Stomach (tissue), 9 donors: ENCODE results near the gene FOXO3. TPM values are rescaled to one million over a fixed set of nuclear protein-coding genes. Genes with fewer than 3 reads are reported as not detected.
A peak's percentile ranks its signal among the peaks of the same experiment; 100 is the strongest.

Experiments
- DNase-seq, 2 donors: peaks; one replicate each; pipeline versions ENCODE4 v3.0.0 to v3.0.0-alpha.2; 2013 to 2019
- H3K27ac ChIP-seq, 5 donors: fragments of 200-600 bp in 4 of 5; sonication (generic) in 4 of 5; one replicate each; pipeline ENCODE4 v1.5.1; 2013 to 2019; ENCODE audit warnings: mild to moderate bottlenecking in 1 of 5, moderate library complexity in 1 of 5
- H3K27me3 ChIP-seq, 3 donors: fragments of 200-600 bp; sonication (generic); one replicate each; pipeline ENCODE4 v1.5.1; 2017 to 2019; ENCODE audit warnings: mixed run types in 1 of 3
- H3K36me3 ChIP-seq, 4 donors: fragments of 200-600 bp; sonication (generic); 1 replicate in 3 of 4; 2 replicates in 1 of 4; pipeline ENCODE4 v1.5.1; 2016 to 2019
- H3K4me1 ChIP-seq, 4 donors: fragments of 200-600 bp; sonication (generic); one replicate each; pipeline ENCODE4 v1.5.1; 2016 to 2019
- H3K4me3 ChIP-seq, 4 donors: fragments of 200-600 bp; sonication (generic) in 3 of 4; one replicate each; pipeline ENCODE4 v1.5.1; 2016 to 2019; ENCODE audit warnings: mild to moderate bottlenecking in 1 of 4
- H3K9me3 ChIP-seq, 4 donors: fragments of 200-600 bp; sonication (generic); one replicate each; pipeline ENCODE4 v1.5.1; 2016 to 2019
- CTCF ChIP-seq, 7 experiments: fragments of 450-650 bp in 4 of 7; fragments of 200-600 bp in 3 of 7; sonication (generic) in 3 of 7; IDR thresholded peaks; one replicate each; pipeline ENCODE4 v1.5.1; 2016 to 2019; ENCODE audit warnings: antibody characterized with exemption in 7 of 7, control low read depth in 2 of 7, mild to moderate bottlenecking in 1 of 7
- EP300 ChIP-seq: sonication (generic); formaldehyde crosslinking; IDR thresholded peaks from one replicate; pipeline ENCODE4 v1.6.1; 2017; ENCODE audit warnings: antibody characterized with exemption
- POLR2A ChIP-seq, 4 donors: fragments of 450-650 bp; IDR thresholded peaks; one replicate each; pipeline ENCODE4 v1.6.1; 2016; ENCODE audit warnings: antibody characterized with exemption in 4 of 4, control low read depth in 2 of 4, mild to moderate bottlenecking in 1 of 4, moderate library complexity in 1 of 4
- POLR2AphosphoS5 ChIP-seq, 3 donors: sonication (generic); formaldehyde crosslinking; IDR thresholded peaks; one replicate each; pipeline ENCODE4 v1.6.1; 2016; ENCODE audit warnings: antibody characterized with exemption in 3 of 3
- WGBS, 5 donors: extraction: QIAGEN DNeasy Blood & Tissue Kit in 3 of 5; methylation state at CpG; one replicate each; pipeline versions ENCODE4 v1.1.5 to v1.1.7; 2013 to 2018; 5-methylcytosine and 5-hydroxymethylcytosine counted together
- intact Hi-C: fragments of 100-400 bp; cut with DNase I; formaldehyde crosslinking; loops from one replicate; pipeline ENCODE4 v1.15.1; 2023; ENCODE audit warnings: low total_unique reads
- polyA plus RNA-seq, 3 donors: library from polyadenylated mRNA; stranded (reverse); fragments of 200-250 nt; gene quantifications; one replicate each; pipeline ENCODE4 v1.2.3, GENCODE V29; 2013
- total RNA-seq, 5 donors: library from RNA; depleted of rRNA; stranded (reverse); fragments of >200 nt; gene quantifications; one replicate each; pipeline versions ENCODE4 v1.1.0 to v1.2.3, GENCODE V29; 2014 to 2016
- donor health status: healthy with polysubstance abuse.
- donor health status: Bipolar disorder and iron deficiency.
- donor health status: healthy.

The FOXO3 gene
- total and polyA plus RNA-seq, 8 donors = 13.0 to 89.8 (median 42.1) TPM

DNA sequence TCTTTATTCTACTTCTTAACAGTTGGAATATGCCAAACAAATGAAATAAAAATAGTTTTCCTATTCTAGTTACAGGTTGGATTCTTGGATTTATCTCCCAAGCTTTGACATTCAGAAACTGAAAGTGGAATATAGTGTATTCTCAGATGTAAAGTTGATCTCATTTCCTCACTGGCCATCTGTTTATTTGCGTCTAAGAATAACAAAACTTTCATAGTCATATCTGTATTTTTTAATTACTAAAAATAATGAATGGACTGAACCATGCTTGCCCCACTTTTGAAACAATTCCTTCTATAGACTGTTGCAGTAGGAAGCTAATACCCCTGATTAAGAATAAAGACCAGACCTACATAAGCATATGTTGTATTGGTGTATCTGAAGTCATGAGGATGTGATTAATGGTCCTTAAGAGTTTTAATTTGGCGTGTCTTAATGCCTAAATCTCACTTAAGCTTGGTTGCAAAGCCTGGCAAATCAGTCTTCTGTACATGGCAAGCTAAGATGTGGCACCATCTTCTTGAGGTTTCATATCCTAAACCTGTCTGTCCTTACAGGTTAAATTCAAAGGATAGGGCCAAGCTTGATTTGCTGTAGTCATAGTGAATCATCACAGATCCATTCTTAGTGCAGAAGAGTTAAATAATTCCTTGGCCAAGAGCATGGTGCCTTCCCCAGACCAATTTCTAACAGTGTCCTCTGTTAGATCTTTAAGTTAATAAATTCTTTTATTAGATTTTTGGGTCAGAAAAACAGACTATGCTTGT is 58.9 kb downstream of the FOXO3 start:
- TF ChIP-seq CTCF (IDR thresholded peaks at IDR 0.05) = no peak
- no peak for TF ChIP-seq EP300
- no peak for TF ChIP-seq POLR2AphosphoS5 (IDR thresholded peaks at IDR 0.05)
- no peak for TF ChIP-seq POLR2A (IDR thresholded peaks at IDR 0.05)
- H3K9me3 ChIP-seq = no peaks in the 10 kb centered on the region
- peaks cover 0 to 6% (median 0%) of the 10 kb centered on the region in 4 donors for H3K36me3 ChIP-seq
- no peaks in the 10 kb centered on the region for H3K27me3 ChIP-seq
- intact Hi-C loops = no loop called here
- 67 to 81% (median 73%) methylated on average over 2 of the region's 2 CpGs for WGBS, 5 donors
- peak overlapping the region in 1 of 5 donors; percentile 28 for H3K27ac ChIP-seq
- peaks cover 43 to 96% (median 75%) of the 10 kb centered on the region in 4 donors for H3K4me1 ChIP-seq
- no peak overlapping the region for H3K4me3 ChIP-seq
- no peak for DNase-seq

- Histone ChIP-seq H3K27me3 (no peaks in the 10 kb centered on the region), H3K36me3 (peaks cover 0 to 6% (median 0%) of the 10 kb centered on the region in 4 donors), H3K27ac (peak overlapping the region in 2 of 5 donors; percentile 36 to 67), H3K9me3 (no peaks in the 10 kb centered on the region), H3K4me3 (no peak overlapping the region), H3K4me1 (peaks cover 49 to 99% (median 82%) of the 10 kb centered on the region in 4 donors)
- TF ChIP-seq CTCF (IDR thresholded peaks at IDR 0.05) (no peak), POLR2AphosphoS5 (IDR thresholded peaks at IDR 0.05) (peak in 1 of 3 donors; percentile 76)
- 65 to 83% (median 79%) methylated on average over 6 of the region's 6 CpGs for WGBS, 5 donors
- peak in 1 of 2 donors; percentile 41 for DNase-seq
- intact Hi-C loops = no loop called here
Observed at GRCh38 chr6:108621117-108621516, 60.4 kb downstream of the FOXO3 start.

DNA sequence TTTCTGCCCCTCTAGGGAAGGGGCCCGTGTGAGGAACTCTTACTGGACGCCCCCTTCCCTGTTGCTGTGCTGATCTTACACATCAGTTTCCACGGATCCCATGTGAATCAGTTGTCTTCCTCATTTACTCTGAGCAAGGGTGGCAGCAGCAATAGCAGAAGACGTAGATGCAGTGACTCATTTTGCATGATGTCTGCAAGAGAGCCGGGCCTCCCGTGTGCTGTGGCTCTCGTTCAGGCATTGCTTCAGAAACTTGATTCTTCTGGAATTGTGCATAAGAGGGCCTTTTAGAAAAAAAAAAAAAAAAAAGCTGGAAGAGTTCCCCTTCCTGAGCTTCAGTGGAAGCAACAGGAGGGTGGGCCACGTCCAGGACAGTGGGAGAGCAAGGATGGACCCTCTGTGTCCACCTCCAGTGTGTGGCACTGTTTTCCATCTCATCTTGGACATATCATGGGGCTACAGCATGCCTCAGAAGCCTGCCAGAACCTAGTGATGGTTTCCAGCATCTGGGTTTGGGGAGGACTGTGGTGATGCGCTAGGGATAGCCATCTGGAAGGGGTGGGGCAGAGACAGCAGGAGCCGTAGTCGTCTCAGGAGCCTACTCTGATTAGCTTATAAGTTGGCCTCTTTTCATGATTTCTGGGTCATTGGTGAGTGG is 62.1 kb downstream of the FOXO3 start:
- Histone ChIP-seq H3K36me3 (peaks cover 0 to 6% (median 0%) of the 10 kb centered on the region in 4 donors), H3K27me3 (no peaks in the 10 kb centered on the region), H3K9me3 (no peaks in the 10 kb centered on the region), H3K4me3 (no peak overlapping the region), H3K4me1 (peaks cover 56 to 99% (median 83%) of the 10 kb centered on the region in 4 donors), H3K27ac (peak overlapping the region; percentile 29 to 77 (median 42))
- TF ChIP-seq POLR2A (IDR thresholded peaks at IDR 0.05) = no peak
- TF ChIP-seq POLR2AphosphoS5 (IDR thresholded peaks at IDR 0.05) = peak; percentile 15 to 74 (median 45)
- TF ChIP-seq CTCF (IDR thresholded peaks at IDR 0.05) = no peak
- TF ChIP-seq EP300 = no peak
- peak in 1 of 2 donors; percentile 42 for DNase-seq
- 60 to 75% (median 70%) methylated on average over 11 of the region's 11 CpGs for WGBS, 5 donors
- intact Hi-C loops = no loop called here

- TF ChIP-seq CTCF (IDR thresholded peaks at IDR 0.05) = no peak
- no peak for TF ChIP-seq POLR2A (IDR thresholded peaks at IDR 0.05)
- no peak for TF ChIP-seq EP300
- TF ChIP-seq POLR2AphosphoS5 (IDR thresholded peaks at IDR 0.05) = no peak
- Histone ChIP-seq H3K4me3 (no peak overlapping the region), H3K9me3 (no peaks in the 10 kb centered on the region), H3K36me3 (no peaks in the 10 kb centered on the region), H3K27me3 (no peaks in the 10 kb centered on the region), H3K27ac (no peak overlapping the region), H3K4me1 (peaks cover 66 to 100% (median 83%) of the 10 kb centered on the region in 4 donors)
- 95 to 97% (median 97%) methylated on average over 1 of the region's 1 CpG for WGBS, 5 donors
- no peak for DNase-seq
- intact Hi-C loops = no loop called here
Observed at GRCh38 chr6:108623995-108624394, 63.3 kb downstream of the FOXO3 start.
